DMS153 treated with DMSO at 0.1 percent for 48 hours (cell line): ENCODE results near the gene HJURP.
"Not testable (repeated sequence)": the region's sequence is repeated elsewhere in the genome, so short reads cannot be mapped to it uniquely, and the experiment has no call there.

ENCODE experiments used
- DNase-seq: peaks from one replicate; lab custom pipeline; 2025; ENCODE audit not compliant: unreplicated experiment; lab: John Stamatoyannopoulos, UW

HJURP gene, protein sequence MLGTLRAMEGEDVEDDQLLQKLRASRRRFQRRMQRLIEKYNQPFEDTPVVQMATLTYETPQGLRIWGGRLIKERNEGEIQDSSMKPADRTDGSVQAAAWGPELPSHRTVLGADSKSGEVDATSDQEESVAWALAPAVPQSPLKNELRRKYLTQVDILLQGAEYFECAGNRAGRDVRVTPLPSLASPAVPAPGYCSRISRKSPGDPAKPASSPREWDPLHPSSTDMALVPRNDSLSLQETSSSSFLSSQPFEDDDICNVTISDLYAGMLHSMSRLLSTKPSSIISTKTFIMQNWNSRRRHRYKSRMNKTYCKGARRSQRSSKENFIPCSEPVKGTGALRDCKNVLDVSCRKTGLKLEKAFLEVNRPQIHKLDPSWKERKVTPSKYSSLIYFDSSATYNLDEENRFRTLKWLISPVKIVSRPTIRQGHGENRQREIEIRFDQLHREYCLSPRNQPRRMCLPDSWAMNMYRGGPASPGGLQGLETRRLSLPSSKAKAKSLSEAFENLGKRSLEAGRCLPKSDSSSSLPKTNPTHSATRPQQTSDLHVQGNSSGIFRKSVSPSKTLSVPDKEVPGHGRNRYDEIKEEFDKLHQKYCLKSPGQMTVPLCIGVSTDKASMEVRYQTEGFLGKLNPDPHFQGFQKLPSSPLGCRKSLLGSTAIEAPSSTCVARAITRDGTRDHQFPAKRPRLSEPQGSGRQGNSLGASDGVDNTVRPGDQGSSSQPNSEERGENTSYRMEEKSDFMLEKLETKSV

DNA sequence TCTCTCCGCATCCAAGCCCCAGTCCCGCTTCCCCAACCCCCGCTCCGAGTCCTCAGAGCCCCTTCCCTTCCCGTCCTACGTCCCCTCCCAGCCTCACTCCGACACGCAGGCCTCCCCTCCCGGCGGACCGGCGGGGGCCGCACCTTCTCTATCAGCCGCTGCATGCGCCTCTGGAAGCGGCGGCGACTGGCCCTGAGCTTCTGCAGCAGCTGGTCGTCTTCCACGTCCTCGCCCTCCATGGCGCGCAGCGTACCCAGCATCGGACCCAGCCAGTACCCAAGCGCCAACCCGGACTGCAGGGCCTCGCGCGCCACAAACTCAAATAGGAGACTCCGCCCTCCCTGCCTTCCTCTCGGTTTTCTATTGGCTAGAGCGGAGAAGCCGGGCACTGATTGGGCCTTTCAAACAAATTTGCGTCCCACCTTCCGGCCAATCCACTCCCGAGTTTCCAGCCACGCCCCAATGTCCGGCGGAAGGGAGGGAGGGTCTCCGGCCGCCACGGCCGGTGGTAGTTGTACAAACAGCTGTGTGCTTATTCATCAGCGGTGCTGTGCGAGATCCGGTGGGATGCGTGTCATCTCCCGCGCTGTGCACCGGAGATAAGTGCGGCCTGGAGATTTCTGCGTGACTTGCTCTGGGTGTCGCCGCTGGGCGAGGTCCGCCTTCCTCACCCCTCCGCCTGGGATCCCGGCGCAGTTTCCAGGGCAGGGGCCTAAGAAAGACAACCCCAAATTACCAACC lies at the start of gene HJURP:
TSS of gene HJURP (minus strand) at position 295 of the 741 bp plus-strand sequence. CDS start at position 260, 35 bp downstream.
- peak; percentile 93 for DNase-seq

DNA sequence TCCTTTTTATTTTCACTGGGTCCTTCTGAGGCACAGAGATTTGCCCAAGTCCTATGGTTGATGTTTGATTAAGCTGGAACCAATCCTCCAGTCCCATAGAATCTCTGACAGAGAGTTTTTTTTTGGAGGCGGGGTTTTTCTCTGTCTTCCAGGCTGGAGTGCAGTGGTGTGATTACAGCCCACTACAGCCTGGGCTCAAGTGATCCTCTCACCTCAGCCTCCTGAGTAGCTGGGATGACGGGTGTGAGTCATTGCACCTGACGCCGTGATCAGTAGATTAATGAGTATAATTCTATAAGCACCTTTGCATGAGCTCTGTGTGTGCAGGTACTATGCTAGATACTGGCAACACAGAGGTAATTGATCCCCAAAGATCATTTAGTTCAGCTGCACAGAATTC lies 47.5 kb upstream of the HJURP start:
- no peak for DNase-seq

DNA sequence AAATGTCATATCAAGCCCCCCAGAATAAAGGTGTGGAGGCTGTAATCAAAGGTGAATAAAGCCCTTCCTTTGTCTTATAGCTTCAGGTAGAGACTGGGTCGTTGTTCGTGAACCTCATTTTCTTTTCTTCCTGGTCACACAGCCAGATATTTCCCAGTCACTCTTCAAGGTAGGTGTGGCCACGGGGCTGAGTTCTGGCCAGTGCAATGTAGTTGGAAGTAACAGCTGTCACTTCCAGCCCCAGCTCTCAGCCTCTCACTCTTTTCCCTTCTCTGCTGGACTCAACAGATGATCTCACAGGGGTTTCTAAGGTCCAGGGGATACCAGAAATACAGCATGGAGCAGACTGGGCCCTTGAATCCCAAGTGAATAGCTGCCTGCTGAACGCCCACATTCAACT lies 47.0 kb upstream of the HJURP start:
- no peak for DNase-seq

DNA sequence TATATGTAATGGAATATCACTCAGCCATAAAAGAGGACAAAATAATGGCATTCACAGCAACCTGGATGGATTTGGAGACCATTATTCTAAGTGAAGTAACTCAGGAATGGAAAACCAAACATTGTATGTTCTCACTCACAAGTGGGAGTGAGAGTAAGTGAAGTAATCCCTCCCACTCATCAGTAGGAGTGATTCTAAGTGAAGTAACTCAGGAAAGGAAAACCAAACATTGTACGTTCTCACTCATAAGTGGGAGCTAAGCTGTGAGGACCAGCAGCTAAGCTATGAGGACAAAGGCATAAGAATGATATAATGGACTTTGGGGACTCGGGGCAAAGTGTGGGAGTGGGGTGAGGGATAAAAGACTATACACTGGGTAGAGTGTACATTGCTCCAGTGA lies 41.9 kb upstream of the HJURP start:
- not testable (repeated sequence) for DNase-seq

DNA sequence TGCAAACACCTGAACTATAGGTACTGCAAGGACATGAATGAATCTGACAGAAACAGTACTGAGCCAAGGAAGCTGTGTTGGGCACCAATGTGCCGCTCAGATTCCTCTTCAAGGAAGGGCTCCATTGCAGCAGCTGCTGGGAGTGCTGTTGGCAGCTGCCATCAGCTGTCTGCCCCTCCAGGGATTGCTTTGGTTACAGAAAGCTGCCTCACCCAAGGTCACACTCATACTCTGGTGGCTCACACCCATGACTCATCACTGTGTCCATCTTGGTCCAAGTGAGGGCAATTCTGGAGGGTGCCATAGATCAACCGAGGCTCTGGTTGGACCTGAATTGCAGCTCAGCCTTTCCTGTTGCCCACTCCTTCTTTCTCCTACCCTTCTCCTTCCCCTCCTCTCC lies 38.5 kb upstream of the HJURP start:
- no peak for DNase-seq

DNA sequence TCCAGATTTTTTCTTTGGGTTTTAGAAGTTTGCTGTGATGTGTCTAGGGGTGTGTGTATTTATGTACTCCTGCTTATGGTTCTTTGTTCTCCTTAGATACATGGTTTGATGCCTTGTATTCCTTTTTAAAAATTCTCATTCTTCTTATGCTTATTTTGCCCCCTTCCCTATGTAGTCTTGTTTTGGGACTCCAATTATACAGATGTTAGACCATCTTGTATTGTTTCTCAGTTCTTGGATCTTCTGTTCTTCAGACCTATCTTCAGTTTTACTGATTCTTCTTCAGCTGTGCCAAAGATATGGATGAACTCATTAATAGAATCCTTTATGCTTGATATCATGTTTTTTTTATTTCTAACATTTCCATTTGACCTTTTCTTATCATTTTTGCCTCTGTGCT lies 28.0 kb upstream of the HJURP start:
- DNase-seq, result no peak

DNA sequence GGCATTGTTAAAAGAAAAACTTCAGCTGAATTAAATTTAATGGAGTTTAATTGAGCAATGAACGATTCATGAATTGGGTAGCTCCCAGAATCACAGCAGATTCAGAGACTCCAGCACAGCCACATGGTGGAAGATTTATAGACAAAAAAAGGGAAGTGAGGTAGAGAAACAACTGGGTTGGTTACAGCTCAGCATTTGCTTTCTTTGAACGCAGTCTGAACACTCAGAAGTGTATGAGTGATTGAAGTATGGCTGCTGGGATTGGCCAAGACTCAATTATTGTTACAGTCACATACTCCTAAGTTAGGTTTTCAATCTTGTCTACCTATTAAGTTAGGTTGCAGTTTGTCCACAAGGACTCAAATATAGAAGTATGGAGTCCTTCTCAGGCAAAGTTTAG lies 17.8 kb upstream of the HJURP start:
- not testable (repeated sequence) for DNase-seq

DNA sequence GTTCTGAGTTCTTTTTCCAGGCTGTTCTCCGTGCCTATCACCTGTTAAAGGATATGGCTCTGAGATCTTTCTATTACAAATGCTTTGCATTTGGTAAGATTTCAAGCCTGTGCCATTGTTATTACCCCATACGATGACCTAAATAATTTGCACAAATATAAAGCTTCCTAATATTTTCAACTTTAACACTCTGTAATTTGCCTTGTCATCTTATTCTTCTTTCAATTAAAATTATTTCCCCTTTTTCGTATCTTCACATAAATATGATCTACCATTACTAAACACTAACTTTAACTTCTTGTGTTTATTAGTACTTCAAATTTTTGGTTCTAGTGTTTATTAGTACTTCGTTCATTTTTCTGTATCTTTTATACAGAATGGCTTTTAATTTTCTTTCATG lies 17.1 kb upstream of the HJURP start:
- DNase-seq, result no peak

DNA sequence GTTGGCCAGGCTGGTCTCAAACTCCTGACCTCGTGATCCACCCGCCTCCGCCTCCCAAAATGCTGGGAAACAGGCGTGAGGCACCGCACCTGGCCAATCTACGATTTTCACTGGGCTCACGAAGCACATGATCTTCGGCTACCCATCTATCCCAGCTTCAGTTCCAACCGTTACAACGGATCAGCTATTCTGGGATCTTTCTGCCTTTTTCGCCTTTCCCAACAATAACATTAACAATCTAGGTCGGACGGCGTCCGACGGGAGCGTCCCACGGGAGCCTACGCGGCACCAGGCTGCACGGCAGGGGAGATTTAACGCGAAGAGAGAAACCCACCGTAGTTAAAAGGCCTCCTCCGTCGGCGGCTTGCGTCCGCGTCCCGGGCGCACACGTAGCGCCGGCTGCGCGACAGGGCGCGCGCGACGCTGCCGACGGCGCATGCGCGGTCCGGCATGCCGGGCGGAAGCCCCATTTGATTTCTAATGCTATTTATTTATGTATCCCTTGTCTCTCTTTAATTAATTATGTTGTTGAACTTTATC lies 13.7 kb upstream of the HJURP start, which contains the start of gene MSL3B:
TSS of gene MSL3B (minus strand) at position 394 of the 540 bp plus-strand sequence.
- peak; percentile 34 for DNase-seq

DNA sequence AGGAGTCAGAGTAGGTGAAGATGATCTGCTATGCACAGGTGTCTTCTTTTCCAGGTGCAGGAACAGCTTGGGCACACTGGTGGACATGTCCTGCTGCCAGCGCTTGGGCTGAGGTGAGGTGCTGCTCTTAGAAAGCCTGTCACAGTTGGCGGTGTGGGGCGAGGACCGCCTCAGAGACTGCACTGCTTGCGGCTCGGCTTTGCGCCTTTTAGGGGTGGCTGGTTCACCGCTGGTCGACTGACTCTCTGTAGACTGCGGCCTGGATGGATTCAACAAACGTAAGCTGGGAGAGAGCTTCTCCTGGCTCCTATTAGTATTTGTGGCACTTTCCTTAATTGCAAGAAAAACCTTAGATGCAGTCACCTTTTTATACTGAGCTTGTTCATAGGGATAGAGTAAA lies 12.1 kb upstream of the HJURP start:
- DNase-seq, result no peak

DNA sequence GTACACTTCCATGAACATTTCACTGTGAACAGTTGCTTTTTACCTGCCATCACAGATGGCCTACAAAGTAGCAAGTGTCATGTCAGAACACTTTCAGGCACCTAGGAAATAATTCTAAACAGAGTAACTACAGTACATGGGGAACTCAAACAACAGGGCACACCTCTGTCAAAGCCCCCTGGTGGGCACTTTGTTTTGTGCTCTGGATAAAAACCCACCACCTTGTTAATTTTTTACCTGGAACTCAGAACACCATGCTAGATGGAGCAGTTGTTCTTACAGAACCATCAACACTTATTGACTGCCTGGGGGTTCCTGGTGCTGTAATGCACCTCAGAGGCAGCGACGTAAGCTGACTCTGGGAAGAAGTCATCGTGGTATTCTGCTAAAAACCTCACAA lies 11.5 kb upstream of the HJURP start:
- DNase-seq, result no peak

DNA sequence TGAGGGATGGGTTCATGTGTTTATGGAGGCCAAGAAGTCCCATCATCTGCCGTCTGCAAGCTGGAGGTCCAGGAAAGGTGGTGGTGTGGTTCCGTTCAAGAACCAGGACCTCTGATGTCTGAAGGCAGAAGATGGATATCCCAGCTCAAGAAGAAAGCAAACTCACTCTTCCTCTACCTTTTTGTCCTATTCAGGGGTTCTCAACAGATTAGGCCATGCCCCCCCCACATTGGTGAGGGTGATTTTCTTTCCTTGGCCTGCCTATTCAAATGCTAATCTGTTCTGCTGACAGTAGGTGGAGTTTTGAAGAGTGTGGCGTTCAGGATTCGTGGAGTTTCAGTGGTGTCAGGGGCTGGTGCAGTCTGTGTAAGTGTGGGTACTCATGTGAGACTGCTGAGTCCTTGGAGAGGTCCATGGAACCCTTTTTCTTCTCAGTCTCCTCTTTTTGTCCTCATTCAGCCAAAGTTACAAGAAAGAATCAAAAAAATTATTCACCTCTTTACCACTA lies 8.0 kb upstream of the HJURP start:
- no peak for DNase-seq

DNA sequence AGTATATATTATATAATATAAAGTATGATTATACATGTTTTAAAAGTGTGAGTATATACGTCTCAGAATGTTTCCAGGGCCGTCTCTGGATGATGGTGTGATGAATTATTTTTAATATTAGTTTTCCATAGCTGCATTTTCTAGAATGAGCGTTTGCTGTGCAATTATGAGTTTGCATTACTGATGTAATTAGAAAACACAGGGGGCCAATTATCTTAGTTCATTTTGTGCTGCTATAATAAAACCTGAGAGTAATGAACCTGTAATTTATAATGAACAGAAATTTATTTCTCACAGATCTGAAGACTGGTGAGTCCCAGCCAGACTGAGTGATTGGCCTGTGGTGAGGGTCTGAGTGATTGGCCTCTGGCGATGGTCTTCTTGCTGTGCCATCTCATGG lies 4.0 kb upstream of the HJURP start:
- DNase-seq, result no peak

DNA sequence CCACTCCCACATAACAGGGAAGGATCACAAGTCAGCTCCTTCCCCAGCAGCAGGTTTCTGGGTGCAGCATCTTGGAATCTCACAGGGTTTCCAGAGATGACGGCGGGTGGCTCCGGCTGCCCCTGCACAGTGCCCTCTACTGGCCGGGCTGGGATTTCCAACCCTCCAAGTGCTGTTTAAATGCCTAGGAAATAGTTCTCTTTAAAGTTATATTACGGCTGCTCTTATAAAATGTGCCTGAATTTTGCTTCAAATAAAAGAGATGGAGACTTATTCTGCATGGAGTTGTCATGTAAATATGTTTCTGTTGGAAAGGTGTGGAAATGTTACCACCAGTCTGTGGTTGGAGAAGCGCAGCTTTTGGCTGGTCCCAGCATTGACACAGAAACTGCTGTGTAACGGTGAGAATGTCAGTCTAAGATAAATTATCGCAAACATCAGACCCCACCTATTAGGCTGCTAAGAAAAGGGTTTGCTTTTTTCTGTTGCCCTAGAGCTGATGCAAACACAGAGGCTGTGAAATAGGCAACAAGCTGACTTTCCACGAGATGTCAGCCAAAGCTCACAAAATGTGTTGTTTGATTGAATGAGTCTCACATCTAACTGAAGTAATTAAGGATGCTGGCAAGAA lies 3.3 kb upstream of the HJURP start:
- no peak for DNase-seq

DNA sequence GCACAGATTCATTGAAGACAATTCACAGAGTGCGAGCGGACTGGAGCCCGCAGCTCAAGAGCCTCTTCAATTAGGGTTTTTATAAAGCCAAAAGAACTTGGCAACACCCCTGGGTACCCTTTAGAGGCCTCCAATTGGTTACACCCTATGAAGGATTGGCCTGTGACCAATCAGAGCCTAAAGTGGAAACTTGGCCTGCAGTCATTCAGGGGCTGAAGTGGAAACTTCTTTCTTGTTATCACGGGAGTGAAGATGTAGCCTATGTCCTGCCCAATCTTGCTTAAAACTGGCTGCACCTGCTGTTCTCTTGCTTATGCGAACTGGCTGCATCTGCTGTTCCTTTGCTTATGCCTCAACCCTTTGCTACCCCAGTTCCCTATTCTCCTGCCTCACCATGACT lies 1.8 kb upstream of the HJURP start:
- no peak for DNase-seq

DNA sequence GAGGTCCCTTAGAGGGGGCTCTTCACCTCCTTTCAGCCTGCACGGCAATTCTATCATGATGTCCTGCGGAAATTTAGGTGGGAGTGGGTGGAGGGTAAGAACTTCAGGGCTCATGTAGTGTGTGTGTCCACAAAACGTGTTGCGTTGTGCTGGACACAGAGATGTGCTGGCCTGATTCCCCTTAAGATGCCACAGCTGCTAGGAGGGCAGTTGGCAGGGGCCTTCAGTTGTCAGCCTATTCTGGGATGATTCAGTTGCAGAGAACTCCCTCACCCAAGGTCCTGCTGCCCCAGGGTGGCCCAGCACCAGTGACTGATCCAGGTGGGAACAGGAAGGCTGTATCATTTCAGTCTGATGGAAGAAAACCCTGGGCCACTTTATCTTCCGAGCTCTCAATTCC lies 1.0 kb upstream of the HJURP start:
- no peak for DNase-seq

DNA sequence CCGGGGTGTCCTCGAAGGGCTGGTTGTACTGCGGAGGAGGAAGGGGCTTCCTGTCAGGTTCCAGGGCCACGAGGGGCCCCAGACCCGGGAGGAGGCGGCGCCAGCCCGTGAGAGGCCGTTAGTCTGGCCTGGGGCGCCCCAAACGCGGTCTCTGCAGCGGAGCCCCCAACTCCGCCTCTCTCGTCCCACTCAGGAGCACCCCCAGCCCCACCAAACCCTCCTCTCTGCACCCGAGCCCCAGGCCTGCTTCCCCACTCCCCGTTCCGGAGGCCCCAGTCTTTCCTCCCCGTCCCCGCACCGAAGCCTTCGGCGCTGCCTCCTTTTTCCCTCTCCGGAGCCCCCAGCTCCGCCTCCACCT lies 473 bp downstream of the HJURP start:
- no peak for DNase-seq

DNA sequence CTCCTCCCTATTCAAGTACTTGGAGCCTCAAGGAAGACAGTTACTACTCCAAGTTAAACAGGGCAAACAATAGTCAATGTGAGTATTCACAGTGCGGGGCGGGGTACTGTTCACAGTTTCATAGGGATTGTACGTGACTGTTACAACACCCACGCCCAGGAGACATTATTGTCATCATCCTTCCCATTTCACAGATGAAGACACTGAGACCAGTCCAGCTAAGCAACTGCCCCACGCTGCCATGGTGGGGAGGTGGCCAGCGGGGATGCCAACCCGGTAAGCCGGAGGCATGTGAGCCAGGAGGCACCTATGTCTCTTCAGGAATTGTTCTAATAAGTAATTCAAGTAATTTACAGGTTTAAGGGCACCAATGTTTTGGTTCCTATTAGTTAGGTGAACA lies 982 bp downstream of the HJURP start:
- no peak for DNase-seq

DNA sequence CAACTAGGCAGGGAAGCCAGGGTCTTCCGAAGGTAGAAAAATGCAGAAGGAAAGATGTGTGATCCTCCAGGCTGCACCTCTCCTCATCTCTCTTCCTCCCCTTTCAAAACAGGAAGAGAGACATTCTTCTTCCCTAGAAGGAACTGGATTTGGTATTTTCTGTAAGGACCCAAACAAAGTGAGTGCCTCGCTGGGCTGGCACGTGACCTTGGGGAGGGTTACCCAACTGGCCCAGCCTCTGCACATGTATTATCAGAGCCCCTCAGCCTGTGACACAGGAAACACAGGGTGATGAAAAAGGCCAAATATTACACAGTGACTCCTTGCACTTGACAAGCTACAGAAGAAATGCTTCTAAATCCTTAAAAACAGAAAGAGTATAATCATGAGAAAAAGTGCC lies 2.3 kb downstream of the HJURP start:
- DNase-seq, result no peak

DNA sequence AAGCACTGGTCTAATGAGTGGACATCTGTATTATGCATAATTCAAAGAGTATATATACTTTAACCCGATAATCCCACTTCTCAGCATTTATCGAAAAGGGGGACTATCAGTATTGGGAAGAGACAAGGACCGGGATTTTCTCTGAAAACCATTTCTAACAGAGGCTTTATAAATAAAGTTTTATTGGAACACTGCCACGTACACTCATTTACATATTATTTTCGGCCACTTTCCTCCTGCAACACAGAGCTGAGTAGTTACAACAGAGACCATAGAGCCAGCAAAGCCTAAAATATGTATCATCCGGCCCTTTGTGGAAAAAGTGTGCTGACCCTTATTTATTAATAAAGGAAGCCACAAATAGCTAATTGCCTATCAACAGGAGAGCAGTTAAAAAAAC lies 3.2 kb downstream of the HJURP start:
- no peak for DNase-seq

DNA sequence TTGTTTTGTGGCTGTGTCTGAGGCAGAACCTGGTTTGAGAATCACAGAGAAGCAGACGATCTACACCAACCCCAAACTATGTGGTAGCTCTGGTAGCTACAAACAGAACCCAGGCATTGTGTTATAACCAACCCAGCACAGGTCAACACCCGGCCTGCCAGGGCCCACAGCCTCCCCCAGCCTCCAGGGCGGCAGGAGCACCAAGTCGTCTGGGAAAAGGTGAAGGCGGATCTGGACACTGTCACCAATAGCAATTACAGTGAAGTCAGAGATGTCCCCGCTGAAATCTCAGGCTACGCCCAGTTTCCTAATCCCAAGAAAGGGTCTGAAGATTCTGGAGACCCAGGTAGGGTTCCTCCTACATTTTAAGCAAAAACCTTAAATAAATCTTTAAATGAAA lies 3.6 kb downstream of the HJURP start:
- no peak for DNase-seq
